Heart right ventricle (tissue), 16 donors: ENCODE measurements around the gene RARB. TPM values are rescaled to one million over a fixed set of nuclear protein-coding genes. Genes with fewer than 3 reads are reported as not detected.

Source experiments
- ATAC-seq, 8 donors: fragments of 200-7000 bp; cut with Tn5 transposase; one replicate each; pipeline ENCODE4 v1.9.1; 2020; ENCODE audit warnings: mild to moderate bottlenecking in 8 of 8, moderate library complexity in 8 of 8, moderate number of reproducible peaks in 1 of 8
- DNase-seq, 2 donors: peaks; one replicate each; pipeline ENCODE4 v3.0.0-alpha.2; 2020
- H3K27ac ChIP-seq, 10 donors: fragments of 200-600 bp; sonication (generic) in 2 of 10; one replicate each; pipeline versions ENCODE4 v1.5.0 to v1.8.0; 2020 to 2022; ENCODE audit warnings: mild to moderate bottlenecking in 3 of 10
- H3K27me3 ChIP-seq, 7 donors: fragments of 200-600 bp; one replicate each; pipeline ENCODE4 v1.8.0; 2021 to 2022; ENCODE audit warnings: mild to moderate bottlenecking in 2 of 7
- H3K36me3 ChIP-seq, 9 donors: fragments of 200-600 bp; sonication (generic) in 1 of 9; one replicate each; pipeline versions ENCODE4 v1.5.0 to v1.8.0; 2020 to 2022; ENCODE audit warnings: mild to moderate bottlenecking in 2 of 9
- H3K4me1 ChIP-seq, 9 donors: fragments of 200-600 bp; sonication (generic) in 1 of 9; one replicate each; pipeline versions ENCODE4 v1.5.0 to v1.8.0; 2020 to 2022; ENCODE audit warnings: mild to moderate bottlenecking in 4 of 9
- H3K4me3 ChIP-seq, 10 donors: fragments of 200-600 bp; sonication (generic) in 2 of 10; one replicate each; pipeline versions ENCODE4 v1.5.0 to v1.8.0; 2020 to 2022; ENCODE audit warnings: mild to moderate bottlenecking in 7 of 10, moderate library complexity in 2 of 10
- H3K9me3 ChIP-seq, 11 donors: fragments of 200-600 bp in 10 of 11; sonication (generic) in 2 of 11; one replicate each; pipeline versions ENCODE4 v1.5.0 to v1.8.0; 2013 to 2022; ENCODE audit warnings: mild to moderate bottlenecking in 2 of 11, control low read depth in 1 of 11, moderate library complexity in 1 of 11
- WGBS, 2 donors: extraction: QIAGEN DNeasy Blood & Tissue Kit; methylation state at CpG; one replicate each; pipeline ENCODE4 v1.1.7; 2013; ENCODE audit warnings: inconsistent platforms in 1 of 2; 5-methylcytosine and 5-hydroxymethylcytosine counted together
- intact Hi-C, 10 donors: fragments of 100-400 bp; cut with DNase I; formaldehyde crosslinking; loops; one replicate each; pipeline versions ENCODE4 v1.11.1 to v1.14.2; 2022
- polyA plus RNA-seq, 2 donors: library from polyadenylated mRNA; stranded (reverse); fragments of 200-250 nt; gene quantifications; one replicate each; pipeline ENCODE4 v1.2.3, GENCODE V29; 2013
- total RNA-seq, 10 donors: library from RNA; stranded (reverse); fragmentation: NEBNext Ultra II Directional in 3 of 10; extraction: Animal tissue kit (Norgen Biotek cat#: 25700) in 3 of 10; gene quantifications; one replicate each; pipeline versions ENCODE4 v1.2.1 to v1.2.4, GENCODE V29; 2021 to 2023
- TF ChIP-seq, protein P1 (sequence below), 9 donors: fragments of 200-600 bp; sonication (generic) in 2 of 9; IDR thresholded peaks; one replicate each; pipeline versions ENCODE4 v1.5.0 to v1.8.0; 2021 to 2022; ENCODE audit warnings: antibody characterized with exemption in 9 of 9, mild to moderate bottlenecking in 5 of 9, moderate library complexity in 1 of 9
- donor health status: Arrhythmogenic right ventricular cardiomyopathy.
- donor health status: ischemic (EF 13 %, LVEDD 7.1; RV severe dilation, severe dysfunction).
- donor health status: healthy with polysubstance abuse.
- donor health status: DM: no; HTN: yes; CAD: no.
- donor health status: DM: no; HTN: no; CAD: no.
- donor health status: ischemic (EF 25% LVEDD 6.9; RV normal size, moderate dysfunction).
- donor health status: ischemic (EF 25% LVEDD 5.7; RV mildly dilated, moderate dysfunction).
- donor health status: healthy.
- donor health status: DM: yes; HTN: yes; CAD: no.
- donor health status: Ischemic cardiomyopathy.
- donor health status: ischemic (EF 35%, LVEDD 5.7; RV mildly dilated, moderate dysfunction).
- donor health status: nonischemic (EF 11% LVEDD 7.7; RV severe dilation, severe dysfunction).
- donor health status: DM: yes; HTN: yes; CAD: no.
- donor health status: PGD.
- donor health status: ischemic (EF 29% LVEDD 5.4; RV normal size, mild dysfunction).
- donor health status: nonischemic (EF 23%, LVEDD 6.1; RV moderate dilation, normal function).

Gene RARB
- total and polyA plus RNA-seq, 12 donors = 3.6 to 23.2 (median 17.8) TPM

DNA sequence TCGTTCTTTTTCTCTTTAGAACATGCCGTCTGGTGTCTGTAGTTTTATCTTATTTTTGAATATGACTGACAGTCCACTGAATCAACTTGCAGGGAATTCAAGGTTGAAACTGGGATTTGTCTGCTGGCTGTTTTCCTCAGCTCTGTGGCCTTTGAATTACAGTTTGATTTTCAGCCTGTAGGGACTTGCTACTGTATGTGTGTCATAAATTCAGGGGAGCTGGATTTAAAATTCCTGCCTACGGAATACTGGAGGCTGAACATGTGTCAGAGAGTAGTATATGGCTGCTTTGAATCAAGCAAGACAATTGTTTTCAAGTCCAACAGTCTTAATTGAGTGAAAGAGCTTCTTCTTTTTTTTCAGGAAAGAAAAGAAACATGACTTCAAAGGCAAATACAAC is 33.9 kb downstream of the RARB start:
- Histone ChIP-seq H3K4me3 (no peak overlapping the region), H3K36me3 (peaks cover 0 to 12% (median 0%) of the 10 kb centered on the region in 9 donors), H3K4me1 (peaks cover 6 to 64% (median 42%) of the 10 kb centered on the region in 9 donors), H3K27me3 (no peaks in the 10 kb centered on the region), H3K9me3 (no peaks in the 10 kb centered on the region), H3K27ac (no peak overlapping the region)
- intact Hi-C loops = no loop called here
- no peak for ATAC-seq
- no peak for DNase-seq
- TF ChIP-seq, protein P1, sequence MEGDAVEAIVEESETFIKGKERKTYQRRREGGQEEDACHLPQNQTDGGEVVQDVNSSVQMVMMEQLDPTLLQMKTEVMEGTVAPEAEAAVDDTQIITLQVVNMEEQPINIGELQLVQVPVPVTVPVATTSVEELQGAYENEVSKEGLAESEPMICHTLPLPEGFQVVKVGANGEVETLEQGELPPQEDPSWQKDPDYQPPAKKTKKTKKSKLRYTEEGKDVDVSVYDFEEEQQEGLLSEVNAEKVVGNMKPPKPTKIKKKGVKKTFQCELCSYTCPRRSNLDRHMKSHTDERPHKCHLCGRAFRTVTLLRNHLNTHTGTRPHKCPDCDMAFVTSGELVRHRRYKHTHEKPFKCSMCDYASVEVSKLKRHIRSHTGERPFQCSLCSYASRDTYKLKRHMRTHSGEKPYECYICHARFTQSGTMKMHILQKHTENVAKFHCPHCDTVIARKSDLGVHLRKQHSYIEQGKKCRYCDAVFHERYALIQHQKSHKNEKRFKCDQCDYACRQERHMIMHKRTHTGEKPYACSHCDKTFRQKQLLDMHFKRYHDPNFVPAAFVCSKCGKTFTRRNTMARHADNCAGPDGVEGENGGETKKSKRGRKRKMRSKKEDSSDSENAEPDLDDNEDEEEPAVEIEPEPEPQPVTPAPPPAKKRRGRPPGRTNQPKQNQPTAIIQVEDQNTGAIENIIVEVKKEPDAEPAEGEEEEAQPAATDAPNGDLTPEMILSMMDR (IDR thresholded peaks at IDR 0.05) = no peak
- WGBS, 2 donors = 67 to 85% methylated on average over 3 of the region's 3 CpGs

DNA sequence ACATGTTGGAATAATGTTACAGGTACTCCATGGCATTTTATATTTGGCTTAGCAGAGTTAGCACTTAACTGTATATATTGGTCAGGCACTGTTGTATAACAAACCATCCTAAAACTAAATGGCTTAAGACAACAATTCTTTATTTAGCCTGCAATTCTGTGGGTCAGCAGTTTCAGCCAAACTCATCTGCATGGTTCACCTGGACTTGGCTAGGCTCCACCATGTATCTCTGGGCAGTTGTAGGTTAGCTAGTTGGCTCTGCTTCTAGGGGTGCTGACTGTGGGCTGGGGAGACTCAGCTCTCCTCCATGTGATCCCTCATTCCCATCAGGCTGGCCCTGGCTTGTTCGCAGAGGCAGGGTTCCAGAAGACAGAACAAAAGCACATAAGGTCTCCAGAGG is 34.4 kb downstream of the RARB start:
- H3K4me3 ChIP-seq = no peak overlapping the region
- ATAC-seq (no peak), DNase-seq (no peak)
- 85 to 94% methylated on average over 1 of the region's 1 CpG for WGBS, 2 donors
- H3K27me3 ChIP-seq = no peaks in the 10 kb centered on the region
- intact Hi-C loops = no loop called here
- no peaks in the 10 kb centered on the region for H3K9me3 ChIP-seq
- peaks cover 6 to 59% (median 36%) of the 10 kb centered on the region in 9 donors for H3K4me1 ChIP-seq
- H3K27ac ChIP-seq = no peak overlapping the region
- TF ChIP-seq, protein P1 (IDR thresholded peaks at IDR 0.05) = no peak
- H3K36me3 ChIP-seq = peaks cover 0 to 12% (median 0%) of the 10 kb centered on the region in 9 donors

DNA sequence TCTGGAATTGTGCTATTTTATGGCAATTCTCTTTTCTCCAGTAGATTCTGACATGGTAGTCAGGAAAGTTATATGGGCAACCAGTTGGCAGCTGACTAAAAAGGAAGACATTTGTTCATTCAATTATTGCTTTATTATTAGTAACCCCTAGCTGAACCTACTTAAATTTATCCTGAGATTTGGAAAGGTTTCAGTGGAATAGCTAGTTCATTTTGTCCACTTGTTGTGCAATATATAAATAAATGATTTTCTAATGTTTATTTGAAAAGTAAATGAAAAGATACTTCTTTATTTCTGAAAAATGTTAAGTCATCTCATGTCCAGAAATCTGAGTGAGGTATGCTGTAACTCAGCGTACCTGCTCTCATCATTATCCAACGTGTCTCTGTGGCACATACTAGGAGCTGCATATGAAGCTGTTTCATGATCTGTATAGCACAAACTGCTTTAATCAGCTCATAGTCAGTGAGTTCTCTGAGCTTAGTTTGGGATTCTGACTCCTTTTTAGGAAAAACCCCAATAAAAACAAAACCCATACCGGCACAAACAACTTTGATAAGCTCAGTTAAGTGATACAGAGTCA is 35.9 kb downstream of the RARB start:
- intact Hi-C loops = no loop called here
- peak overlapping the region in 1 of 10 donors; percentile 25 for H3K27ac ChIP-seq
- 73 to 78% methylated on average over 3 of the region's 3 CpGs for WGBS, 2 donors

DNA sequence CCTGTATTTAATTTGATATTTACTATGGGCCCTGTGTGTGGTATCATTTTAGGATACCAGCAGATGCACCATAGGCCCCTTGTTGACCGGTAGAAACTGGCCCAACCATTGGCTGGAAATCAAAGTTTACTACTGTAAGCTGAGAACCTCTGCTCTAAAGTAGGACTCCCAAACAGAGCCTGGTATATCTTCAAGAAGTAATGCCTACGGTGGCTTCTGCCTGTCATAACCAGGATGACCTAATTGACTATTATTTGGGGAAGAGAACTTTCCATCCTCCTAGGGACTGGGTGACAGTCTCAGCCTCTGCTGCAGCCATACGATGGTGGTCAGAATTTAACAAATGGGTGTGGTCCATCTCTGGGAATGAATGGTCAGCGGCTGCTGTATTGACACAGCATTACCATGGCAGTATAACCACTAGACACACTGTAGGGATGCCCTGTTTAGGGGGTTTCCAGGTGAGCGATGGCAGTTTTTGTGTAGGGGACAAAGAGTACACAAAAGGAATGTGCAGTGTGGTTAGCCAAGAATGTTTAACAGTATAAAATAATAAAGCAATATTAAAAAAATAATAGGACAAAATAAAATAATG is 37.3 kb downstream of the RARB start:
- DNase-seq (no peak), ATAC-seq (peak in 1 of 8 donors; percentile 4)
- H3K36me3 ChIP-seq = peaks cover 0 to 12% (median 0%) of the 10 kb centered on the region in 9 donors
- no peaks in the 10 kb centered on the region for H3K9me3 ChIP-seq
- H3K4me3 ChIP-seq = no peak overlapping the region
- peaks cover 13 to 61% (median 42%) of the 10 kb centered on the region in 9 donors for H3K4me1 ChIP-seq
- H3K27ac ChIP-seq = peak overlapping the region in 1 of 10 donors; percentile 8
- TF ChIP-seq, protein P1 (IDR thresholded peaks at IDR 0.05) = no peak
- intact Hi-C loops = loop anchor here in 4 of 10 donors (5.0 kb wide), 3 partner anchors 33 to 92 kb away; partner anchors contain the start of gene RARB (in 1 of the 4)
- WGBS, 2 donors = 73% methylated on average over 5 of the region's 5 CpGs
- no peaks in the 10 kb centered on the region for H3K27me3 ChIP-seq

More for the DNA sequence above, 35.9 kb downstream of the RARB start:
- DNase-seq (no peak), ATAC-seq (no peak)
- TF ChIP-seq, protein P1 (IDR thresholded peaks at IDR 0.05) = no peak
- Histone ChIP-seq H3K27me3 (no peaks in the 10 kb centered on the region), H3K36me3 (peaks cover 0 to 12% (median 0%) of the 10 kb centered on the region in 9 donors), H3K9me3 (no peaks in the 10 kb centered on the region), H3K4me3 (no peak overlapping the region), H3K4me1 (peaks cover 6 to 56% (median 33%) of the 10 kb centered on the region in 9 donors)
